ENCODE results near the gene RXRG. TPM values are rescaled to one million over a fixed set of nuclear protein-coding genes. Genes with fewer than 3 reads are reported as not detected.

RXRG gene
- total and polyA plus RNA-seq, 4 donors: 0.23 to 2.2 TPM; not detected in 2

GRCh38 chr1:165392634-165393571 is 52.0 kb downstream of the RXRG start:
- Histone ChIP-seq H3K36me3 (ENCODE audit: control insufficient read depth in 1 of 2, insufficient read depth in 2 of 2, low read length in 1 of 2) (no peaks in the 10 kb centered on the region), H3K27ac (ENCODE audit: low read depth in 1 of 2, low read length in 2 of 2) (no peak overlapping the region), H3K4me1 (ENCODE audit: control insufficient read depth in 1 of 2, insufficient read depth in 2 of 2, low read length in 2 of 2) (peaks cover 0 to 3% of the 10 kb centered on the region in 2 donors), H3K27me3 (ENCODE audit: control insufficient read depth in 1 of 2, insufficient read depth in 2 of 2, low read length in 1 of 2) (no peaks in the 10 kb centered on the region), H3K9me3 (ENCODE audit: control insufficient read depth, low read length) (no peaks in the 10 kb centered on the region), H3K4me3 (ENCODE audit: low read length in 2 of 2) (no peak overlapping the region)
- intact Hi-C loops (cut with DNase I): loop anchor here (1.0 to 10.0 kb wide), 3 partner anchors 200 to 522 kb away; no protein-coding TSS in a partner anchor
- DNase-seq (peak; percentile 93 to 94), ATAC-seq (ENCODE audit: low FRiP score) (peak; percentile 92)
- WGBS, 2 donors: 14 to 16% methylated on average over 19 of the region's 19 CpGs

- Histone ChIP-seq H3K27me3 (ENCODE audit: control insufficient read depth in 1 of 2, insufficient read depth in 2 of 2, low read length in 1 of 2) (no peaks in the 10 kb centered on the region), H3K36me3 (ENCODE audit: control insufficient read depth in 1 of 2, insufficient read depth in 2 of 2, low read length in 1 of 2) (no peaks in the 10 kb centered on the region), H3K4me1 (ENCODE audit: control insufficient read depth in 1 of 2, insufficient read depth in 2 of 2, low read length in 2 of 2) (peaks cover 0 to 3% of the 10 kb centered on the region in 2 donors), H3K9me3 (ENCODE audit: control insufficient read depth, low read length) (no peaks in the 10 kb centered on the region), H3K4me3 (ENCODE audit: low read length in 2 of 2) (no peak overlapping the region), H3K27ac (ENCODE audit: low read depth in 1 of 2, low read length in 2 of 2) (no peak overlapping the region)
- ATAC-seq (ENCODE audit: low FRiP score) (no peak), DNase-seq (no peak)
- WGBS, 2 donors: 94 to 96% methylated on average over 2 of the region's 2 CpGs
- intact Hi-C loops (cut with DNase I): loop anchor here (10.0 kb wide), 1 partner anchor 525 kb away; no protein-coding TSS in a partner anchor
These were observed 55.3 kb downstream of the RXRG start for GRCh38 chr1:165389609-165390008.

- 55 to 67% methylated on average over 2 of the region's 2 CpGs for WGBS, 2 donors
- Histone ChIP-seq H3K36me3 (ENCODE audit: control insufficient read depth in 1 of 2, insufficient read depth in 2 of 2, low read length in 1 of 2) (no peaks in the 10 kb centered on the region), H3K27ac (ENCODE audit: low read depth in 1 of 2, low read length in 2 of 2) (no peak overlapping the region), H3K27me3 (ENCODE audit: control insufficient read depth in 1 of 2, insufficient read depth in 2 of 2, low read length in 1 of 2) (no peaks in the 10 kb centered on the region), H3K4me1 (ENCODE audit: control insufficient read depth in 1 of 2, insufficient read depth in 2 of 2, low read length in 2 of 2) (no peaks in the 10 kb centered on the region), H3K9me3 (ENCODE audit: control insufficient read depth, low read length) (no peaks in the 10 kb centered on the region), H3K4me3 (ENCODE audit: low read length in 2 of 2) (no peak overlapping the region)
- intact Hi-C loops (cut with DNase I): no loop called here
- no peak for DNase-seq
- no peak for ATAC-seq (ENCODE audit: low FRiP score)
These were observed 57.0 kb downstream of the RXRG start for GRCh38 chr1:165387961-165388360.

- 90 to 94% methylated on average over 2 of the region's 2 CpGs for WGBS, 2 donors
- intact Hi-C loops (cut with DNase I): no loop called here
- no peaks in the 10 kb centered on the region for H3K4me1 ChIP-seq (ENCODE audit: control insufficient read depth in 1 of 2, insufficient read depth in 2 of 2, low read length in 2 of 2)
- H3K9me3 ChIP-seq (ENCODE audit: control insufficient read depth, low read length): no peaks in the 10 kb centered on the region
- ATAC-seq (ENCODE audit: low FRiP score) (no peak), DNase-seq (no peak)
- H3K27me3 ChIP-seq (ENCODE audit: control insufficient read depth in 1 of 2, insufficient read depth in 2 of 2, low read length in 1 of 2): no peaks in the 10 kb centered on the region
- no peak overlapping the region for H3K4me3 ChIP-seq (ENCODE audit: low read length in 2 of 2)
- no peak overlapping the region for H3K27ac ChIP-seq (ENCODE audit: low read depth in 1 of 2, low read length in 2 of 2)
- no peaks in the 10 kb centered on the region for H3K36me3 ChIP-seq (ENCODE audit: control insufficient read depth in 1 of 2, insufficient read depth in 2 of 2, low read length in 1 of 2)
These were observed 57.4 kb downstream of the RXRG start for GRCh38 chr1:165387505-165387904.

GRCh38 chr1:165383599-165384405 is 61.1 kb downstream of the RXRG start:
- ATAC-seq (ENCODE audit: low FRiP score) (no peak), DNase-seq (no peak)
- WGBS, 2 donors: 20 to 21% methylated on average over 5 of the region's 5 CpGs
- H3K27ac ChIP-seq (ENCODE audit: low read depth in 1 of 2, low read length in 2 of 2): peak overlapping the region in 1 of 2 donors; percentile 9
- intact Hi-C loops (cut with DNase I): no loop called here
- H3K4me3 ChIP-seq (ENCODE audit: low read length in 2 of 2): no peak overlapping the region
- no peaks in the 10 kb centered on the region for H3K27me3 ChIP-seq (ENCODE audit: control insufficient read depth in 1 of 2, insufficient read depth in 2 of 2, low read length in 1 of 2)
- H3K4me1 ChIP-seq (ENCODE audit: control insufficient read depth in 1 of 2, insufficient read depth in 2 of 2, low read length in 2 of 2): no peaks in the 10 kb centered on the region
- no peaks in the 10 kb centered on the region for H3K36me3 ChIP-seq (ENCODE audit: control insufficient read depth in 1 of 2, insufficient read depth in 2 of 2, low read length in 1 of 2)
- H3K9me3 ChIP-seq (ENCODE audit: control insufficient read depth, low read length): no peaks in the 10 kb centered on the region

GRCh38 chr1:165383067-165383466 is 61.9 kb downstream of the RXRG start:
- ATAC-seq (ENCODE audit: low FRiP score): peak; percentile 75
- intact Hi-C loops (cut with DNase I): no loop called here

GRCh38 chr1:165381745-165382505 is 63.0 kb downstream of the RXRG start:
- Histone ChIP-seq H3K9me3 (ENCODE audit: control insufficient read depth, low read length) (no peaks in the 10 kb centered on the region), H3K4me1 (ENCODE audit: control insufficient read depth in 1 of 2, insufficient read depth in 2 of 2, low read length in 2 of 2) (no peaks in the 10 kb centered on the region), H3K4me3 (ENCODE audit: low read length in 2 of 2) (no peak overlapping the region), H3K36me3 (ENCODE audit: control insufficient read depth in 1 of 2, insufficient read depth in 2 of 2, low read length in 1 of 2) (no peaks in the 10 kb centered on the region), H3K27ac (ENCODE audit: low read depth in 1 of 2, low read length in 2 of 2) (no peak overlapping the region), H3K27me3 (ENCODE audit: control insufficient read depth in 1 of 2, insufficient read depth in 2 of 2, low read length in 1 of 2) (no peaks in the 10 kb centered on the region)
- DNase-seq (no peak), ATAC-seq (ENCODE audit: low FRiP score) (no peak)
- 81 to 95% methylated on average over 6 of the region's 6 CpGs for WGBS, 2 donors
- intact Hi-C loops (cut with DNase I): no loop called here

More at GRCh38 chr1:165383067-165383466, 61.9 kb downstream of the RXRG start:
- 3 to 6% methylated on average over 6 of the region's 6 CpGs for WGBS, 2 donors
- Histone ChIP-seq H3K36me3 (ENCODE audit: control insufficient read depth in 1 of 2, insufficient read depth in 2 of 2, low read length in 1 of 2) (no peaks in the 10 kb centered on the region), H3K4me1 (ENCODE audit: control insufficient read depth in 1 of 2, insufficient read depth in 2 of 2, low read length in 2 of 2) (no peaks in the 10 kb centered on the region), H3K27me3 (ENCODE audit: control insufficient read depth in 1 of 2, insufficient read depth in 2 of 2, low read length in 1 of 2) (no peaks in the 10 kb centered on the region), H3K27ac (ENCODE audit: low read depth in 1 of 2, low read length in 2 of 2) (peak overlapping the region in 1 of 2 donors; percentile 56), H3K4me3 (ENCODE audit: low read length in 2 of 2) (no peak overlapping the region), H3K9me3 (ENCODE audit: control insufficient read depth, low read length) (no peaks in the 10 kb centered on the region)
- DNase-seq: peak; percentile 80 to 91

GRCh38 chr1:165376811-165377311 is 68.1 kb downstream of the RXRG start:
- H3K9me3 ChIP-seq (ENCODE audit: control insufficient read depth, low read length): no peaks in the 10 kb centered on the region
- ATAC-seq (ENCODE audit: low FRiP score) (no peak), DNase-seq (no peak)
- H3K4me1 ChIP-seq (ENCODE audit: control insufficient read depth in 1 of 2, insufficient read depth in 2 of 2, low read length in 2 of 2): no peaks in the 10 kb centered on the region
- H3K4me3 ChIP-seq (ENCODE audit: low read length in 2 of 2): no peak overlapping the region
- H3K36me3 ChIP-seq (ENCODE audit: control insufficient read depth in 1 of 2, insufficient read depth in 2 of 2, low read length in 1 of 2): no peaks in the 10 kb centered on the region
- no peaks in the 10 kb centered on the region for H3K27me3 ChIP-seq (ENCODE audit: control insufficient read depth in 1 of 2, insufficient read depth in 2 of 2, low read length in 1 of 2)
- no peak overlapping the region for H3K27ac ChIP-seq (ENCODE audit: low read depth in 1 of 2, low read length in 2 of 2)
- 16 to 21% methylated on average over 12 of the region's 12 CpGs for WGBS, 2 donors
- intact Hi-C loops (cut with DNase I): no loop called here
